SK-N-SH (cell line): ENCODE measurements around the gene ABR. TPM values are rescaled to one million over a fixed set of nuclear protein-coding genes. Genes with fewer than 3 reads are reported as not detected.
"Not testable (repeated sequence)": the region's sequence is repeated elsewhere in the genome, so short reads cannot be mapped to it uniquely, and the experiment has no call there.

ENCODE experiments used
- CTCF ChIA-PET: fragments of 300-600, 350-600 bp; formaldehyde crosslinking; extraction: SDS; loops from one replicate; lab custom pipeline; 2021; lab: Yijun Ruan, JAX
- POLR2A ChIA-PET: fragments of 350-600 bp; sonication (Branson Sonifier 250); formaldehyde crosslinking; extraction: SDS; loops from one replicate; lab custom pipeline; 2020; ENCODE audit warnings: antibody characterized with exemption, inconsistent platforms; lab: Yijun Ruan, JAX
- DNase-seq: peaks from one replicate; pipeline ENCODE4 v3.0.0; 2012
- H2AFZ ChIP-seq: fragments of 200-600 bp; sonication (generic); 2 replicates; pipeline ENCODE4 v1.8.1; 2016; ENCODE audit warnings: antibody characterized with exemption, mild to moderate bottlenecking, low read depth
- H3F3A ChIP-seq: fragments of 200-600 bp; sonication (generic); replicated peaks from 2 replicates; pipeline ENCODE3; 2016; ENCODE audit warnings: antibody characterized with exemption, mild to moderate bottlenecking; ENCODE audit not compliant: insufficient read depth
- H3K27ac ChIP-seq, 2 experiments: fragments of 200-500 bp in 1 of 2; fragments of 200-600 bp in 1 of 2; sonication (Bioruptor generic) in 1 of 2; sonication (generic), shearing (Covaris generic) in 1 of 2; 2 replicates each; pipeline versions ENCODE4 v1.5.1 to v1.6.1; 2014 to 2016; ENCODE audit warnings: low read depth in 2 of 2, inconsistent platforms in 1 of 2, low read length in 1 of 2, mild to moderate bottlenecking in 1 of 2, mixed read lengths in 1 of 2
- H3K27me3 ChIP-seq: fragments of 200-600 bp; sonication (generic), shearing (Covaris generic); 2 replicates; pipeline ENCODE4 v1.6.1; 2016; ENCODE audit warnings: mixed run types; ENCODE audit not compliant: insufficient read depth
- H3K36me3 ChIP-seq, 2 experiments: fragments of 200-500 bp in 1 of 2; fragments of 200-600 bp in 1 of 2; sonication (Bioruptor generic) in 1 of 2; sonication (generic) in 1 of 2; replicated peaks in 1 of 2; 2 replicates each; pipeline versions ENCODE3 to v1.5.1; 2014 to 2016; ENCODE audit warnings: low read length in 1 of 2, mild to moderate bottlenecking in 1 of 2; ENCODE audit not compliant: insufficient read depth in 2 of 2, control insufficient read depth in 1 of 2
- H3K4me1 ChIP-seq, 2 experiments: fragments of 200-500 bp in 1 of 2; fragments of 200-600 bp in 1 of 2; sonication (Bioruptor generic) in 1 of 2; sonication (generic), shearing (Covaris generic) in 1 of 2; 2 replicates each; pipeline versions ENCODE4 v1.5.1 to v1.6.1; 2014 to 2016; ENCODE audit warnings: low read depth in 1 of 2, low read length in 1 of 2, mixed run types in 1 of 2; ENCODE audit not compliant: insufficient read depth in 2 of 2, control insufficient read depth in 1 of 2
- H3K4me2 ChIP-seq: fragments of 200-600 bp; sonication (generic), shearing (Covaris generic); 2 replicates; pipeline ENCODE4 v1.6.1; 2017; ENCODE audit warnings: mixed run types
- H3K4me3 ChIP-seq, 2 experiments: fragments of 200-500 bp in 1 of 2; fragments of 200-600 bp in 1 of 2; sonication (Bioruptor generic) in 1 of 2; sonication (generic), shearing (Covaris generic) in 1 of 2; 2 replicates each; pipeline versions ENCODE4 v1.5.1 to v1.8.1; 2014 to 2016; ENCODE audit warnings: low read depth in 2 of 2, inconsistent platforms in 1 of 2, low read length in 1 of 2, mild to moderate bottlenecking in 1 of 2, mixed read lengths in 1 of 2, moderate library complexity in 1 of 2
- H3K79me2 ChIP-seq: fragments of 200-600 bp; sonication (generic); 2 replicates; pipeline ENCODE4 v1.8.1; 2017; ENCODE audit warnings: mild to moderate bottlenecking; ENCODE audit not compliant: insufficient read depth
- H3K9ac ChIP-seq: fragments of 200-600 bp; sonication (generic); 2 replicates; pipeline ENCODE4 v1.6.1; 2017; ENCODE audit warnings: mixed run types
- H3K9me2 ChIP-seq: fragments of 200-600 bp; sonication (generic); 2 replicates; pipeline ENCODE4 v1.6.1; 2017; ENCODE audit warnings: mixed run types
- H3K9me3 ChIP-seq: fragments of 200-600 bp; sonication (generic); 2 replicates; pipeline ENCODE4 v1.6.1; 2017; ENCODE audit warnings: mixed run types, mild to moderate bottlenecking, moderate library complexity
- H4K20me1 ChIP-seq: fragments of 200-600 bp; sonication (generic); 2 replicates; pipeline ENCODE4 v1.6.1; 2017; ENCODE audit warnings: mild to moderate bottlenecking, mixed run types; ENCODE audit not compliant: insufficient read depth
- CHD2 ChIP-seq: fragments of 150-350 bp; IDR thresholded peaks from 2 replicates; pipeline ENCODE4 v1.6.1; 2018; ENCODE audit warnings: low read length; ENCODE audit not compliant: partially characterized antibody
- FOXJ3 ChIP-seq: sonication (generic); formaldehyde crosslinking; IDR thresholded peaks from 2 replicates; pipeline ENCODE4 v1.5.1; 2020; ENCODE audit warnings: mild to moderate bottlenecking, missing genetic modification reagents
- GABPA ChIP-seq: IDR thresholded peaks from 2 replicates; pipeline ENCODE4 v1.4.0; 2012; ENCODE audit warnings: low read depth, mild to moderate bottlenecking
- NRF1 ChIP-seq: IDR thresholded peaks from 2 replicates; pipeline ENCODE4 v1.6.1; 2012; ENCODE audit warnings: low read depth, mild to moderate bottlenecking, low read length
- RXRA ChIP-seq: IDR thresholded peaks from 2 replicates; pipeline ENCODE4 v1.4.0; 2012; ENCODE audit warnings: low read depth, mild to moderate bottlenecking, borderline replicate concordance
- ZBTB33 ChIP-seq: IDR thresholded peaks from 2 replicates; pipeline ENCODE4 v1.4.0; 2012; ENCODE audit warnings: low read depth, borderline replicate concordance
- WGBS: methylation state at CpG from one replicate; pipeline ENCODE4 v1.1.6; 2017; ENCODE audit warnings: low lambda C conversion rate; 5-methylcytosine and 5-hydroxymethylcytosine counted together
- polyA plus RNA-seq, 3 experiments: library from polyadenylated mRNA; depleted of rRNA; stranded (reverse); fragments of >200 nt; gene quantifications; 2 replicates each; pipeline ENCODE4 v1.2.3, GENCODE V29; 2012

ABR gene
- polyA plus RNA-seq, 1 of the 3 experiments (the other 2 are of a cell fraction), result 117 TPM

DNA sequence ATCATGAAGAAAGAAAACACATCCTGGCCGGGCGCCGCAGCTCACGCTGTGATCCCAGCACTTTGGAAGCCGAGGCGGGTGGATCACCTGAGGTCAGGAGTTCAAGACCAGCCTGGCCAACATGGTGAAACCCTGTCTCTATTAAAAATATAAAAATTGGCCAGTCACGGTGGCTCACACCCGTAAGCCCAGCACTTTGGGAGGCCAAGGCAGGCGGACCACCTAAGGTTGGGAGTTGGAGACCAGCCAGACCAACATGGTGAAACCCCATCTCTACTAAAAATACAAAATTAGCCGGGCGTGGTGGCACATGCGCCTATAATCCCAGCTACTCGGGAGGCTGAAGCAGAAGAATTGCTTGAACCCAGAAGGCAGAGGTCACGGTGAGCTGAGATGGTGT, 207.9 kb downstream of the ABR start:
- H3K27ac ChIP-seq, H3F3A ChIP-seq, H3K4me1 ChIP-seq, H3K9ac ChIP-seq, H3K36me3 ChIP-seq, H3K9me2 ChIP-seq, H3K4me2 ChIP-seq, POLR2A ChIA-PET, H3K4me3 ChIP-seq, H3K9me3 ChIP-seq, H2AFZ ChIP-seq, DNase-seq: not testable (repeated sequence)
- peaks cover 59% of the 10 kb centered on the region for H3K27me3 ChIP-seq
- peaks cover 33% of the 10 kb centered on the region for H3K79me2 ChIP-seq
- peaks cover 29% of the 10 kb centered on the region for H4K20me1 ChIP-seq
- CTCF ChIA-PET, result interaction anchor here (1.2 kb wide), 1 partner anchor 9 kb away, joined by 4 read pairs; no protein-coding TSS in a partner anchor
- 74% methylated on average over 14 of the region's 14 CpGs for WGBS

- H3K9me3 ChIP-seq, result no peaks in the 10 kb centered on the region
- no peak overlapping the region for H3K9ac ChIP-seq
Measured at GRCh38 chr17:970364-970763, 209.4 kb downstream of the ABR start.

GRCh38 chr17:969811-970355, 209.9 kb downstream of the ABR start:
- Histone ChIP-seq H3K36me3 (no peaks in the 10 kb centered on the region), H3F3A (no peaks in the 10 kb centered on the region), H2AFZ (no peak overlapping the region), H3K9me3 (no peaks in the 10 kb centered on the region), H3K4me3 (no peak overlapping the region), H3K4me1 (peaks cover 0 to 3% of the 10 kb centered on the region in 2 experiments; a peak in 1 of 4 replicates), H3K9me2 (no peaks in the 10 kb centered on the region), H3K27me3 (peaks cover 58% of the 10 kb centered on the region), H3K79me2 (peaks cover 13% of the 10 kb centered on the region), H3K27ac (no peak overlapping the region), H3K9ac (no peak overlapping the region), H4K20me1 (peaks cover 26% of the 10 kb centered on the region), H3K4me2 (no peak overlapping the region)
- ChIA-PET CTCF (interaction anchor here (0.7 to 1.0 kb wide), 4 partner anchors 11 to 170 kb away, joined by 3 to 5 read pairs (median 3); no protein-coding TSS in a partner anchor), POLR2A (no interaction called here)
- 59% methylated on average over 18 of the region's 18 CpGs for WGBS
- peak; percentile 28 for DNase-seq
- TF ChIP-seq CHD2 (no peak), NRF1 (no peak), ZBTB33 (no peak)

More at GRCh38 chr17:970364-970763, 209.4 kb downstream of the ABR start:
- Histone ChIP-seq H3K79me2 (peaks cover 18% of the 10 kb centered on the region), H3K4me3 (no peak overlapping the region), H3K36me3 (no peaks in the 10 kb centered on the region), H3K9me2 (no peaks in the 10 kb centered on the region), H2AFZ (no peak overlapping the region), H3K27ac (no peak overlapping the region), H3K4me1 (peaks cover 0 to 3% of the 10 kb centered on the region in 2 experiments; a peak in 1 of 4 replicates), H4K20me1 (peaks cover 28% of the 10 kb centered on the region), H3K27me3 (peaks cover 58% of the 10 kb centered on the region), H3K4me2 (no peak overlapping the region), H3F3A (no peaks in the 10 kb centered on the region)
- no peak for DNase-seq
- POLR2A ChIA-PET, result no interaction called here
- TF ChIP-seq FOXJ3 (CRISPR knock-in tag) (no peak), GABPA (no peak), NRF1 (no peak), RXRA (no peak)
- 62% methylated on average over 9 of the region's 9 CpGs for WGBS
- CTCF ChIA-PET, result interaction anchor here (0.9 kb wide), 1 partner anchor 11 kb away, joined by 5 read pairs; no protein-coding TSS in a partner anchor
